SU-DHL-6 (cell line): Measurements from ENCODE around the gene CLDN14.

Source experiments
- H2AFZ ChIP-seq: fragments of 200-600 bp; sonication (generic); 2 replicates; pipeline ENCODE4 v1.6.1; 2014; ENCODE audit warnings: low read depth, mild to moderate bottlenecking, moderate library complexity, mixed read lengths, antibody characterized with exemption, low read length; ENCODE audit not compliant: severe bottlenecking
- H3F3A ChIP-seq: fragments of 200-600 bp; shearing (Covaris generic); 2 replicates; pipeline ENCODE4 v1.6.0; 2016; ENCODE audit warnings: antibody characterized with exemption, mild to moderate bottlenecking; ENCODE audit not compliant: insufficient read depth
- H3K27ac ChIP-seq: fragments of 200-600 bp; sonication (generic); 2 replicates; pipeline ENCODE4 v1.5.1; 2016; ENCODE audit warnings: low read depth, mild to moderate bottlenecking, low read length, moderate library complexity, mixed read lengths
- H3K27me3 ChIP-seq: fragments of 200-600 bp; sonication (generic), shearing (Covaris generic); 2 replicates; pipeline ENCODE4 v1.6.0; 2014; ENCODE audit warnings: mild to moderate bottlenecking, low read length
- H3K36me3 ChIP-seq: fragments of 200-600 bp; sonication (generic); 2 replicates; pipeline ENCODE4 v1.6.1; 2014; ENCODE audit warnings: mild to moderate bottlenecking, low read length, mixed read lengths
- H3K4me2 ChIP-seq: fragments of 300-600, 200-600 bp; shearing (Covaris generic), sonication (generic); 2 replicates; pipeline ENCODE4 v1.6.0; 2014; ENCODE audit warnings: low read length, low read depth, mild to moderate bottlenecking; ENCODE audit not compliant: poor library complexity, severe bottlenecking
- H3K4me3 ChIP-seq: fragments of 200-600 bp; sonication (generic); 2 replicates; pipeline ENCODE4 v1.5.1; 2014; ENCODE audit warnings: antibody characterized with exemption, low read length, mild to moderate bottlenecking, mixed read lengths; ENCODE audit not compliant: insufficient read depth, poor library complexity, severe bottlenecking
- H3K79me2 ChIP-seq: fragments of 200-600 bp; sonication (generic); 2 replicates; pipeline ENCODE4 v1.6.1; 2014; ENCODE audit warnings: mild to moderate bottlenecking, low read length, moderate library complexity; ENCODE audit not compliant: insufficient read depth
- H3K9ac ChIP-seq: fragments of 200-600 bp; sonication (generic); 2 replicates; pipeline ENCODE4 v1.7.0; 2014; ENCODE audit warnings: mild to moderate bottlenecking, low read length
- H3K9me2 ChIP-seq: fragments of 200-600 bp; sonication (generic); replicated peaks from 2 replicates; pipeline ENCODE4 v1.6.1; 2014; ENCODE audit warnings: low read length; ENCODE audit not compliant: insufficient read depth
- H3K9me3 ChIP-seq: fragments of 200-600 bp; sonication (generic); 2 replicates; pipeline ENCODE4 v1.6.1; 2014; ENCODE audit warnings: low read length, mixed read lengths; ENCODE audit not compliant: insufficient read depth
- H4K20me1 ChIP-seq: fragments of 200-600 bp; sonication (generic); 2 replicates; pipeline ENCODE4 v1.6.1; 2014; ENCODE audit warnings: low read depth, mild to moderate bottlenecking, antibody characterized with exemption, low read length, moderate library complexity, mixed read lengths
- EZH2phosphoT487 ChIP-seq: fragments of 200-600 bp; sonication (generic), shearing (Covaris generic); conservative IDR thresholded peaks from 2 replicates; pipeline ENCODE4 v1.6.1; 2018; ENCODE audit warnings: mild to moderate bottlenecking, antibody characterized with exemption, low read length, moderate library complexity, mixed read lengths
- TF ChIP-seq, protein P1 (sequence below): fragments of 200-600 bp; sonication (generic); IDR thresholded peaks from one replicate; pipeline ENCODE4 v1.5.1; 2017; ENCODE audit warnings: antibody characterized with exemption, mild to moderate bottlenecking, low read length, moderate library complexity; ENCODE audit not compliant: insufficient read depth, poor library complexity, severe bottlenecking

The CLDN14 gene

GRCh38 chr21:36507397-36508018 is 27.6 kb upstream of the CLDN14 start:
- Histone ChIP-seq H3K27me3 (no peaks in the 10 kb centered on the region), H2AFZ (peak overlapping the region; percentile 35), H3K9ac (no peak overlapping the region), H4K20me1 (no peaks in the 10 kb centered on the region), H3K9me3 (no peaks in the 10 kb centered on the region), H3K9me2 (no peaks in the 10 kb centered on the region), H3K79me2 (no peaks in the 10 kb centered on the region), H3K36me3 (no peaks in the 10 kb centered on the region), H3K4me3 (no peak overlapping the region), H3K4me2 (peak overlapping the region; percentile 12), H3F3A (no peaks in the 10 kb centered on the region), H3K27ac (peak overlapping the region; percentile 45; the same call in 1 of the 2 replicates)
- TF ChIP-seq EZH2phosphoT487, result no peak
- TF ChIP-seq, protein P1, sequence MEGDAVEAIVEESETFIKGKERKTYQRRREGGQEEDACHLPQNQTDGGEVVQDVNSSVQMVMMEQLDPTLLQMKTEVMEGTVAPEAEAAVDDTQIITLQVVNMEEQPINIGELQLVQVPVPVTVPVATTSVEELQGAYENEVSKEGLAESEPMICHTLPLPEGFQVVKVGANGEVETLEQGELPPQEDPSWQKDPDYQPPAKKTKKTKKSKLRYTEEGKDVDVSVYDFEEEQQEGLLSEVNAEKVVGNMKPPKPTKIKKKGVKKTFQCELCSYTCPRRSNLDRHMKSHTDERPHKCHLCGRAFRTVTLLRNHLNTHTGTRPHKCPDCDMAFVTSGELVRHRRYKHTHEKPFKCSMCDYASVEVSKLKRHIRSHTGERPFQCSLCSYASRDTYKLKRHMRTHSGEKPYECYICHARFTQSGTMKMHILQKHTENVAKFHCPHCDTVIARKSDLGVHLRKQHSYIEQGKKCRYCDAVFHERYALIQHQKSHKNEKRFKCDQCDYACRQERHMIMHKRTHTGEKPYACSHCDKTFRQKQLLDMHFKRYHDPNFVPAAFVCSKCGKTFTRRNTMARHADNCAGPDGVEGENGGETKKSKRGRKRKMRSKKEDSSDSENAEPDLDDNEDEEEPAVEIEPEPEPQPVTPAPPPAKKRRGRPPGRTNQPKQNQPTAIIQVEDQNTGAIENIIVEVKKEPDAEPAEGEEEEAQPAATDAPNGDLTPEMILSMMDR, result no peak

DNA sequence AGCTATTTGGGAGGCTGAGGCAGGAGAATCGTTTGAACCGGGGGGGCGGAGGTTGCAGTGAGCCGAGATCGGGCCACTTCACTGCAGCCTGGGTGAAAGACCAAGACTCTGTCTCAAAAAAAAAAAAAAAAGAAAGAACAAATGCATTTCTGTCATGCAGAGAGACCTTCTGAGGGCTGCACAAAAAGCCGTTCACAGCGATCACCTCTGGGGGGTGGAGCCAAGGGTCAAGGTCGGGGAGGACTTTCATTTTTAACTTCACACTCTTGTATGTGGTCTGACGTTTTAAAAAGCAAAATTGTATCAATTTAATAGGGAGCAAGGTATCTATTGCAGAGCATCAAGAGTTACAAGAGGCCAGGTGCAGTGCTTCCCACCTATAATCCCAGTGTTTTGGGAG is 26.6 kb upstream of the CLDN14 start:
- Histone ChIP-seq H3K4me3 (no peak overlapping the region), H3K9me2 (no peaks in the 10 kb centered on the region), H3F3A (no peaks in the 10 kb centered on the region), H3K9me3 (no peaks in the 10 kb centered on the region), H3K4me2 (peak overlapping the region; percentile 21), H3K27me3 (no peaks in the 10 kb centered on the region), H3K27ac (no peak overlapping the region), H3K9ac (no peak overlapping the region), H4K20me1 (no peaks in the 10 kb centered on the region), H2AFZ (no peak overlapping the region), H3K36me3 (no peaks in the 10 kb centered on the region), H3K79me2 (no peaks in the 10 kb centered on the region)
- TF ChIP-seq, protein P1, result no peak
- TF ChIP-seq EZH2phosphoT487, result no peak

DNA sequence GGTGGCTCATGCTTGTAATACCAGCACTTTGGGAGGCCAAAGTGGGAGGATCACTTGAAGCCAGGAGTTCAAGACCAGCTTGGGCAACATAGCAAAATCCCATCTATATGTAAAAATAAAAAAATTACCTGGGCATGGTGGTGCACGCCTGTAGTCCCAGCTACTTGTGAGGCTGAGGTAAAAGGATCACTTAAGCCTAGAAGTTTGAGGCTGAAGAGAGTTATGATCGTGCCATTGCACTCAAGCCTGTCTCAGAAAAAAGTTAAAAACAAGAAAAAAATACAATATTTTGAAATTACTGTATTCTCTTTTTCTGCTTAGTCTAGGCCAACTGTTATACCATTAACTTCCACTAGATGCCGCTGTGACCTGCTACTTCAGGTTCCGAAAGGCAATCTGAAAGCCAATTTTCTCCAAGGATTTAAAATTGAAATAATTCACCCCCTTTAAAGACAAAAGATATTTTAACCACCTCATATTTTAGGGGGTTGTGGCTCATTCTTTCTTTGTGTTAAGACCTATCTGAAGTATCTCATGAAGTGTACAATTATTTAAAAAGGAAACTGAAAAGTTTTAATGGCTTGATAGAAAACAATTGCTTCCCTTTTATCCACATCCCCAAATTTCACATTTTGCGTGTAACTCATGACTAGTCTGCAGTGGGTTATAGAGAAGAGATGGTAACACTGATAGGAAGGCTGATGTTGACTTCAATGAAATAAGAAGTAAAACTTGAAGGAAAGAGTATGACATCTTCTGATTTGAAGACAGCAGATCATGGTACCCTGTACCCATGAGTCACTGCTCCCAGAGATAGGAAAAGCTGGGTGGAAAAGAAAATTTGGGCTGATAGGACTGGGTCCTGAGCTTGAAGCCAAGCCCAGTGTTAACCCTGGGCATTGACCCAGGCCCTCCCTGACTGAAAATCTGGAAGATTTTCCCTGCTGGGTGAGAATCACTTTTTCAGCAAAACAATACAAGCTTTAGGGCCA is 24.4 kb upstream of the CLDN14 start:
- H3K9me2 ChIP-seq, result no peaks in the 10 kb centered on the region
- no peaks in the 10 kb centered on the region for H3F3A ChIP-seq
- no peak overlapping the region for H3K4me3 ChIP-seq
- no peak overlapping the region for H2AFZ ChIP-seq
- no peak overlapping the region for H3K9ac ChIP-seq
- H3K27me3 ChIP-seq, result no peaks in the 10 kb centered on the region
- H3K79me2 ChIP-seq, result no peaks in the 10 kb centered on the region
- TF ChIP-seq EZH2phosphoT487, result no peak
- TF ChIP-seq, protein P1, result peak; percentile 76
- no peaks in the 10 kb centered on the region for H3K36me3 ChIP-seq
- no peaks in the 10 kb centered on the region for H4K20me1 ChIP-seq
- H3K27ac ChIP-seq, result no peak overlapping the region
- H3K4me2 ChIP-seq, result no peak overlapping the region
- no peaks in the 10 kb centered on the region for H3K9me3 ChIP-seq
